ENCODE results near the gene NRDC. TPM values are rescaled to one million over a fixed set of nuclear protein-coding genes. Genes with fewer than 3 reads are reported as not detected.

Gene NRDC
- total RNA-seq, 1 donor from 2014 or later, result 94.3 TPM

DNA sequence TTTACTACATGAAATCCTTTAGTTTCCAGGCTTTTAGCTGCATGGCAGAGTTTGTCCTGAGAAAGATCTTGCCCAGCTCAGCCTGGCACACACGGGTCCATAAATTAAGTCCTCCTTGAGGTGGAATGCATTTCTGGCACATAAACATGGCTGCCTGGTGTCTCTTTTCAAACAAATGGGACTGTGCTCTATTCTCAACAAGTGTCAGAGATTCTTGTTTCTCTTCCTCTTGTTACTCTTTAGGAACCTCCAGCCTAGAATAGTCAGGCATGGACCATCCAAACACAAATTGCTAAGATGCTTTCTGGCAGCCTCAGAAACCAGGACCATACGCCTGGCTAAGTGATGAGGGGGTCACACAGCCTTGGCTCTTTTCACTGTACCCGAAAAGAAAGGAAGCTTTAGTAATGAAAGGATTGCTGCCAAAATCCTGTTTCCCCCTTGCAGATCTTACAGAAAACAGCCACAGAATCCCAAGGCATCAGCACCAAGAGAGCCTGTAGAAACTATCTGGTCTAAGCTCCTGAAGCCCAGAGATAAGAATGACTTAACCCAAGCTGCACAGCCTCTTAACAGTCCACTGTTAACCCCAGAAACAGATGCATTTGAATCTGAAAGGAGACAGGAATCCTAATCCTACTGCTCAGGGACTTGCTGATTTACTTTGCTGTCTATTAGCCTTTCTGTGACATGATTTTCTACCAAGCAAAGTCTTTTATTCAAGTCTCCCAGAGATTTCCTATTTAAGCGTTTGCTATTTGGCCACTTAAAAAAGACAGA is 31.9 kb upstream of the NRDC start:
- H3K27me3 ChIP-seq, result no peaks in the 10 kb centered on the region
- TF ChIP-seq POLR2A (IDR thresholded peaks at IDR 0.05), result no peak
- TF ChIP-seq, protein P1, sequence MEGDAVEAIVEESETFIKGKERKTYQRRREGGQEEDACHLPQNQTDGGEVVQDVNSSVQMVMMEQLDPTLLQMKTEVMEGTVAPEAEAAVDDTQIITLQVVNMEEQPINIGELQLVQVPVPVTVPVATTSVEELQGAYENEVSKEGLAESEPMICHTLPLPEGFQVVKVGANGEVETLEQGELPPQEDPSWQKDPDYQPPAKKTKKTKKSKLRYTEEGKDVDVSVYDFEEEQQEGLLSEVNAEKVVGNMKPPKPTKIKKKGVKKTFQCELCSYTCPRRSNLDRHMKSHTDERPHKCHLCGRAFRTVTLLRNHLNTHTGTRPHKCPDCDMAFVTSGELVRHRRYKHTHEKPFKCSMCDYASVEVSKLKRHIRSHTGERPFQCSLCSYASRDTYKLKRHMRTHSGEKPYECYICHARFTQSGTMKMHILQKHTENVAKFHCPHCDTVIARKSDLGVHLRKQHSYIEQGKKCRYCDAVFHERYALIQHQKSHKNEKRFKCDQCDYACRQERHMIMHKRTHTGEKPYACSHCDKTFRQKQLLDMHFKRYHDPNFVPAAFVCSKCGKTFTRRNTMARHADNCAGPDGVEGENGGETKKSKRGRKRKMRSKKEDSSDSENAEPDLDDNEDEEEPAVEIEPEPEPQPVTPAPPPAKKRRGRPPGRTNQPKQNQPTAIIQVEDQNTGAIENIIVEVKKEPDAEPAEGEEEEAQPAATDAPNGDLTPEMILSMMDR (IDR thresholded peaks at IDR 0.05), result no peak
- TF ChIP-seq POLR2AphosphoS5 (IDR thresholded peaks at IDR 0.05; ENCODE audit: insufficient read depth in 1 of 2, low read depth in 1 of 2), result no peak

DNA sequence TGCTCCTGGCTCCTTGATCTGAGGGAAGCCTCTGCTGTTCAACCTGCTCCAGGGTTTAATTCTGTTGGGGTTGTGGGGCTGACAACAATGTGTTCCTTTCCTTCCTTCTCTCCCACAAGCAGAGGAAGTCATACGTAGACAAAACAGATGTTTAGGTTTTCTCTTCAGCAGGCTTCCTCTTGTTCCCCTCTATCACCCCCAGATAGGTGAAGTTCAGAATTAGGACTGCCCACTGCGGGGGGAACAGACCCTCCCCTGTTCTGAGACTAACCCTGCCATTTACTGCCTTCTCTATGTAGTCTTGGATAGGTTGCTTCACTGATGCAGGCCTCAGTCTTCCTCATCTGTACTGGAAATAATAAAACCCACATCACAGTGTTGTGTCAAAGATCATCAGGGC is 30.0 kb upstream of the NRDC start:
- Histone ChIP-seq H3K27ac (no peak overlapping the region), H3K27me3 (no peaks in the 10 kb centered on the region), H3K4me1 (no peaks in the 10 kb centered on the region), H3K4me3 (no peak overlapping the region), H3K9me3 (no peaks in the 10 kb centered on the region), H3K36me3 (no peaks in the 10 kb centered on the region)
- no peak for TF ChIP-seq POLR2A (IDR thresholded peaks at IDR 0.05)
- TF ChIP-seq, protein P1 (IDR thresholded peaks at IDR 0.05), result no peak
- no peak for TF ChIP-seq POLR2AphosphoS5 (IDR thresholded peaks at IDR 0.05; ENCODE audit: insufficient read depth in 1 of 2, low read depth in 1 of 2)
- intact Hi-C loops (cut with DNase I), result no loop called here
- no peak for DNase-seq (ENCODE audit: extremely low spot score in 2 of 2)

More for the DNA sequence above, 31.9 kb upstream of the NRDC start:
- H3K27ac ChIP-seq, result no peak overlapping the region
- H3K4me1 ChIP-seq, result no peaks in the 10 kb centered on the region
- intact Hi-C loops (cut with DNase I), result no loop called here
- H3K36me3 ChIP-seq, result no peaks in the 10 kb centered on the region
- DNase-seq (ENCODE audit: extremely low spot score in 2 of 2), result no peak
- H3K4me3 ChIP-seq, result no peak overlapping the region
- no peaks in the 10 kb centered on the region for H3K9me3 ChIP-seq

DNA sequence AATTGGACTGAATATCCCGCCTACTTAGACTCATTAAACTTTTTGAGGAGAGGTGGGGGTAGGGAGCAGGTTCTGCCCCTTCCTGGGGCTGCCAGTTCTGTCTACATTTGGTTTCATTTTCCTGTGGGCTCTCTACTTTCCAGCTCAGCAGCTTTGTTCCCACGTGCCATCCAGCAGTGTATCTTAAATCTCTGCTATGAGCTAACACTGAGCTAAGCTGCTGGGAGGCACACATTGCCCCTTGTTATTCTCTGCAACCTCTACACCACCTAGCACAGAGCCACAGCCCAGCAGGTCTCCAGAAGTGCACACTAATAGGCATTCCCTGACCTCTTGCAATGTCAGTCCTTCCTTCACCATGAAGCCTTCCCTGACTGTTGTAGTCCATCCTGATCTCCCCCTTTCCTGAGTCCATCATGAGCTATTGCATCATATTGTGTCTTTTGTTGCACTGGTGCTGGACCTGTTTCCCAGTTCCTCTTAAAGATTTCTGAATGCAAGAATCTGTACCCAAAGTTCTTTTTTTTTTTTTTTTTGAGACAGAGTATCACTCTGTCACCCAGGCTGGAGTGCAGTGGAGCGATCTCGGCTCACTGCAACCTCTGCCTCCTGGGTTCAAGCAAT is 28.7 kb upstream of the NRDC start:
- Histone ChIP-seq H3K27me3 (no peaks in the 10 kb centered on the region), H3K36me3 (no peaks in the 10 kb centered on the region), H3K27ac (no peak overlapping the region), H3K9me3 (no peaks in the 10 kb centered on the region), H3K4me3 (no peak overlapping the region), H3K4me1 (no peaks in the 10 kb centered on the region)
- no peak for DNase-seq (ENCODE audit: extremely low spot score in 2 of 2)
- intact Hi-C loops (cut with DNase I), result no loop called here
- TF ChIP-seq POLR2A (IDR thresholded peaks at IDR 0.05) (no peak), POLR2AphosphoS5 (IDR thresholded peaks at IDR 0.05; ENCODE audit: insufficient read depth in 1 of 2, low read depth in 1 of 2) (no peak)
- TF ChIP-seq, protein P1 (IDR thresholded peaks at IDR 0.05), result no peak

DNA sequence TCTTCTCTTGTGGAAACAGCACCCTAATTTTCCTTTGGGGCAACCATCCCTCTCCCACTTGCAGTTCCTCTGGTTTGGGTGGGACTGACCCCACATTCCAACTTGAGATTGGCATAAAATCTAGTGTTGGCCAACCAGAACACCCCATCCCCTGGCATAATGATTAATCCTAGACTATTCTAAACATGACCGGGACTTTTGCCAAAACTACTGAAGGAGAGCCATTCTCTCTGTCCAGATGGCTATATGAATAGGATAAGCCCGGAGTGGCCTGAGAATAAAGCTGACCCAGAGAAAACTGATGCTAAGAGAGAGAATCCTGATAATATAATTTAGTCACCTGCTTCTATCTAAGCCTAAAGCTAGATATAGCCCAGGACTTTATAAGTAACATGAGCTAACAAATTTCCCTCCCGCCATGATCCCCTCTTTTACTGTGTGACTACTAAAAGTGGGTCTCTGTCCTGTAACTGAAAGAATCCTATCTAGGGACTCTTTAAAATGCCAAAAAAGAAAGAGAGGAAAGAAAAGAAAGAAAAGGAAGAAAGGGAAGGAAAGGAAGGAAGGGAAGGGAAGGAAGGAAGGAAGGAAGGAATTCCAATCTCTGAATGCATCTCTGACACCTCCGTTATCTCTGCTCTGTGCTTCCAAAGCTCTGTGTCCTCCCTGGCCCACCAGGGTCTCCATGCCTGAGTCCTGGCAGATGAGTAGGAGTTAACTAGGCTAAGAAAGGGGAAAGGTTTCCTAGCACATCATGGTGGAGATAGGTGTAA is 28.0 kb upstream of the NRDC start:
- no peak for DNase-seq (ENCODE audit: extremely low spot score in 2 of 2)
- H3K4me3 ChIP-seq, result no peak overlapping the region
- TF ChIP-seq POLR2A (IDR thresholded peaks at IDR 0.05), result no peak
- no peak for TF ChIP-seq POLR2AphosphoS5 (IDR thresholded peaks at IDR 0.05; ENCODE audit: insufficient read depth in 1 of 2, low read depth in 1 of 2)
- TF ChIP-seq, protein P1 (IDR thresholded peaks at IDR 0.05), result no peak
- no peaks in the 10 kb centered on the region for H3K4me1 ChIP-seq
- no peaks in the 10 kb centered on the region for H3K36me3 ChIP-seq
- H3K27me3 ChIP-seq, result no peaks in the 10 kb centered on the region
- intact Hi-C loops (cut with DNase I), result no loop called here
- H3K9me3 ChIP-seq, result no peaks in the 10 kb centered on the region
- no peak overlapping the region for H3K27ac ChIP-seq

All from vagina (tissue), 2 donors.